ENCODE measurements around the gene LRRC28.
"Not testable (repeated sequence)": the region's sequence is repeated elsewhere in the genome, so short reads cannot be mapped to it uniquely, and the experiment has no call there.

LRRC28 gene

DNA sequence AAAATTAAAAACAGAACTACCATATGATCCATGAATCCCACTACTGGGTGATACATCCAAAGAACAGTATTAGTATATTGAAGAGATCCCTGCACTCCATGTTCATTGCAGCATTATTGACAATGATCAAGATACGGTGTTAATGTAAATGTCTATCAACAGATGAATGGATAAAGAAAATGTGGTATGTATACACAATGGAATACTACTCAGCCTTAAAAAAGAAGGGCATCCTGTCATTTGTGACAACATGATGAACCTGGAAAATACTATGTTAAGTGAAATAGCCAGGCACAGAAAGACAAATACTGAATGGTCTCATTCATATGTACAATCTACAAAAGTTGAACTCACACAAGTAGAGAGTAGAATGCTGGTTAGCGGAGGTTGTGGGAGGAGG lies 18.5 kb upstream of the LRRC28 start:
- no peak for DNase-seq (ENCODE audit: low spot score)
- ChIA-PET CTCF (no interaction called here), POLR2A (ENCODE audit: low non-redundant PET) (no interaction called here)
- no peak overlapping the region for H3K27ac ChIP-seq
- TF ChIP-seq, protein P1, sequence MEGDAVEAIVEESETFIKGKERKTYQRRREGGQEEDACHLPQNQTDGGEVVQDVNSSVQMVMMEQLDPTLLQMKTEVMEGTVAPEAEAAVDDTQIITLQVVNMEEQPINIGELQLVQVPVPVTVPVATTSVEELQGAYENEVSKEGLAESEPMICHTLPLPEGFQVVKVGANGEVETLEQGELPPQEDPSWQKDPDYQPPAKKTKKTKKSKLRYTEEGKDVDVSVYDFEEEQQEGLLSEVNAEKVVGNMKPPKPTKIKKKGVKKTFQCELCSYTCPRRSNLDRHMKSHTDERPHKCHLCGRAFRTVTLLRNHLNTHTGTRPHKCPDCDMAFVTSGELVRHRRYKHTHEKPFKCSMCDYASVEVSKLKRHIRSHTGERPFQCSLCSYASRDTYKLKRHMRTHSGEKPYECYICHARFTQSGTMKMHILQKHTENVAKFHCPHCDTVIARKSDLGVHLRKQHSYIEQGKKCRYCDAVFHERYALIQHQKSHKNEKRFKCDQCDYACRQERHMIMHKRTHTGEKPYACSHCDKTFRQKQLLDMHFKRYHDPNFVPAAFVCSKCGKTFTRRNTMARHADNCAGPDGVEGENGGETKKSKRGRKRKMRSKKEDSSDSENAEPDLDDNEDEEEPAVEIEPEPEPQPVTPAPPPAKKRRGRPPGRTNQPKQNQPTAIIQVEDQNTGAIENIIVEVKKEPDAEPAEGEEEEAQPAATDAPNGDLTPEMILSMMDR (conservative IDR thresholded peaks at IDR 0.05; ENCODE audit: low read depth): no peak

DNA sequence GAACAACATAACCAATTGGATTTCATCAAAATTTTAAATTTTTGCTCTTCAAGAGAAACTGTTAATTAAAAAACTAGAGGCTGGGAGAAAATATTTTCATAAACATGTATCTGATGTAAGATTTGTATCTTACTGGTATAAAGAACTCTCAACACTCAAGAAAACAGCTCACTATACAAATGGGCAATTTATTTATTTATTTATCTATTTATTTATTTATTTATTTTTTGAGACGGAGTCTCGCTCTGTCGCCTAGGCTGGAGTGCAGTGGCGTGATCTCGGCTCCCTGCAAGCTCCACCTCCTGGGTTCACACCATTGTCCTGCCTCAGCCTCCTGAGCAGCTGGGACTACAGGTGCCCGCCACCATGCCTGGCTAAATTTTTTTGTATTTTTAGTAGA lies 17.1 kb upstream of the LRRC28 start:
- DNase-seq (ENCODE audit: low spot score); POLR2A ChIA-PET (ENCODE audit: low non-redundant PET); CTCF ChIA-PET; H3K27ac ChIP-seq: not testable (repeated sequence)

DNA sequence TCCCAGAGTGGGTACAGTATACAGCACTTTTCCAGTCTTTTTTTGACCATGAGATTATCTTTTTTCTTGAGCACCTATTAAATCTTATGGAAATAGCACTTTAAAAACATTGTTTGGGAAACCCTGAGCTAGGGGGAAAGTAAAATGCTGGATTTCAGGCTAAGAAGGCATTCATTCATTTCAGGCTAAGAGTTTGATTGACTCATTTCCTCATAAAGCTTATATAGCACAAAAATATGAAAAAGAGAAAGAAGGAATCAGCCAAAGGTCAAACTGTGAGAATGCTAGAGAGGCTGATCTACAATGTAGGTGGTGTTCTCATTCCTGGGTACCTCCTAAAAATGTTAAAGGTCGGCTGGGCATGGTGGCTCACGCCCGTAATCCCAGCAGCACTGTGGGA lies 12.4 kb upstream of the LRRC28 start:
- TF ChIP-seq, protein P1 (conservative IDR thresholded peaks at IDR 0.05; ENCODE audit: low read depth): no peak
- ChIA-PET POLR2A (ENCODE audit: low non-redundant PET) (no interaction called here), CTCF (interaction anchor here (0.9 kb wide), 1 partner anchor 139 kb away, joined by 4 read pairs; no protein-coding TSS in a partner anchor)
- no peak for DNase-seq (ENCODE audit: low spot score)
- H3K27ac ChIP-seq: no peak overlapping the region

DNA sequence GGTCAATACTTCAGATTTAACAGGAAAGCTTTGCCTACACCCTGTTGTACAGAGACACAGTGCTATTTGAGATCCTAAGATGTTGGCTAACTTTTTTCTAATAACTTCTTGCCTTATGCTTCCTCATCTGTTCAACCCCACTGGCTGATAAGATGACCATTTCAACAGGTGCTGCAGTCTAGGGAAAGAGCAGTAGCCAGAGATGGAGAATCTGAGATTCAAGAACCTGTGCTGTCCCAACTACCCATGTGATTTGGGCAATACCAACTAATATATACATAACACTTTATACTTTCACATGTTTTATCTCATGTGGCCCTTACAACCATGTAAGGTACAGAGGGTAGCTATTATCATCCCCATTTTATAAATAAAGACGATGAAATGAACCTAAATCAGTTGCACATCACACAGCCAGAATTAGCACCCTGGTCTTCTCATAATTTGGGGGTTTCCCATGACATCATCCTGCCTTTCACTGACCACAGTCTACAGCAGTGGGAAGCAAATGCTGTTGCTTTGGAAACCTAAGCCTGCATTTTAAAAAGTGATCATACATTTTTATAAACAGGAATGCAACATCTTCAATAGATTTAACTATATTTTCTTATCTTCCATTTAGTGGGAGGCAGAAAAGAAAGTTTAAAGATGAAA lies 11.6 kb upstream of the LRRC28 start:
- ChIA-PET POLR2A (ENCODE audit: low non-redundant PET) (no interaction called here), CTCF (interaction anchor here (0.9 kb wide), 1 partner anchor 140 kb away, joined by 4 read pairs; no protein-coding TSS in a partner anchor)
- TF ChIP-seq, protein P1 (conservative IDR thresholded peaks at IDR 0.05; ENCODE audit: low read depth): no peak
- H3K27ac ChIP-seq: no peak overlapping the region
- DNase-seq (ENCODE audit: low spot score): no peak

DNA sequence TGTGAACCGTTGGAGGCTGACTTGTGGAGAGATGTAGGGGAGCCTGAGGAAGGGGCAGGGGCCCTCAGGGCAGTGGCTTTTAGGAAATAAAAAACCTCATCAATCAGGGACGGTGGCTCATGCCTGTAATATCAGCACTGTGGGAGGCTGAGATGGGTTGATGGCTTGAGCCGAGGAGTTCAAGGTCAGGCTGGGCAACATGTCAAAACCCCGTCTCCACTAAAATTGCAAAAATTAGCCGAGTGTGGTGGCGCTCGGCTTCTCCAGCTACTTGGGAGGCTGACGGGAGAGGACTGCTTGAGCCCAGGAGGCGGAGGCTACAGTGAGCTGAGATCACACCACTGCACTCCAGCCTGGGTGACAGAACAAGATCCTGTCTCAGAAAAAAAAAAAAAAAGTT lies 9.5 kb upstream of the LRRC28 start:
- TF ChIP-seq, protein P1 (conservative IDR thresholded peaks at IDR 0.05; ENCODE audit: low read depth): no peak
- H3K27ac ChIP-seq: no peak overlapping the region
- CTCF ChIA-PET: no interaction called here
- no peak for DNase-seq (ENCODE audit: low spot score)
- POLR2A ChIA-PET (ENCODE audit: low non-redundant PET): no interaction called here

DNA sequence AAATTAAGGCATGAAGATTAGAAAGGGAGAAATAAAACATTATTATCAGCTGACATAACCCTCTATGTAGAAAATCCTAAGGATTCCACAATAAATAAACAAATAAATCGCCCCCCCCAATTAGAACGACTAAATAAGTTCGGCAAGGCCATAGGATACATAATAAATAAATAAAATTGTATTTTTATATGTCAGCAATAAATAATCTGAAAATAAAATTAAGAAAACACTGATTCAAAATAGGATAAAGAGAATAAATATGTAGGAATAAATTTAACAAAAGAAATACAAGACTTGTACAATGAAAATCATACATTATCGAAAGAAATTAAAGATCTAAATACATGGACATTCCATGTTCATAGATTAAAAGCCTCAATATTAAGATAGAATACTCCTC lies 7.0 kb upstream of the LRRC28 start:
- POLR2A ChIA-PET (ENCODE audit: low non-redundant PET): no interaction called here
- CTCF ChIA-PET: no interaction called here
- TF ChIP-seq, protein P1 (conservative IDR thresholded peaks at IDR 0.05; ENCODE audit: low read depth): no peak
- H3K27ac ChIP-seq: no peak overlapping the region
- DNase-seq (ENCODE audit: low spot score): no peak

DNA sequence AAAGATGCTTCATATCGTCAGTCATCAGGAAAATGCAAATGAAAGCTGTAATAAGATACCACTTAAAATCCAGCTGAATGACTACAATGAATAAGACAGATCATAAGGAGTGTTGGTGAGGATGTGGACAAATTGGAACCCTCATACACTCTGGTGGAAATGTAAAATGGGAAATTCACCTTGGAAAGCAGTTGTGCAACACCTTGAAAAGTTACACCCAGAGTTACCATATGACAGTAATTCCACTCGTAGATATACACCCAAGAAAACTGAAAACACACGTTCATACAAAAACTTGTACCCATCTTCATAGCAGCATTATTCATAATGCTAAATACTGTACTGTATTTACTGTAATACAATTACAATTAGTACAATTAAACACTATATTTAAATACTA lies 4.2 kb upstream of the LRRC28 start:
- no peak overlapping the region for H3K27ac ChIP-seq
- CTCF ChIA-PET: no interaction called here
- no peak for DNase-seq (ENCODE audit: low spot score)
- POLR2A ChIA-PET (ENCODE audit: low non-redundant PET): no interaction called here
- TF ChIP-seq, protein P1 (conservative IDR thresholded peaks at IDR 0.05; ENCODE audit: low read depth): no peak
